H1 (cell line): ENCODE data around the gene PARP1.

ENCODE experiments used
- ASH2L ChIP-seq: fragments of 200-600, 300-600 bp; sonication (generic); IDR thresholded peaks from one replicate; pipeline ENCODE4 v1.7.1; 2017; ENCODE audit warnings: low read length
- ATF2 ChIP-seq: IDR thresholded peaks from 2 replicates; pipeline ENCODE4 v1.6.1; 2012; ENCODE audit warnings: low read length, inconsistent platforms
- CBX5 ChIP-seq: fragments of 300-800, 300-1000 bp; sonication (generic); IDR thresholded peaks from 2 replicates; pipeline ENCODE4 v1.7.1; 2016; ENCODE audit warnings: antibody characterized with exemption, low read length, low read depth
- CBX8 ChIP-seq: fragments of 300-800, 300-1000 bp; sonication (generic); IDR thresholded peaks from 2 replicates; pipeline ENCODE4 v1.7.1; 2016; ENCODE audit warnings: low read depth, low read length, borderline replicate concordance
- CTCF ChIP-seq, 3 experiments: IDR thresholded peaks; 1 replicate in 2 of 3; 2 replicates in 1 of 3; pipeline versions ENCODE4 v1.5.1 to v1.6.1; 2011; ENCODE audit warnings: low read length in 3 of 3, mild to moderate bottlenecking in 3 of 3, inconsistent platforms in 2 of 3, low read depth in 1 of 3, moderate library complexity in 1 of 3; ENCODE audit not compliant: insufficient read depth in 1 of 3; ENCODE audit errors: control extremely low read depth in 1 of 3
- EZH2 ChIP-seq: fragments of 200-600 bp; sonication (generic); IDR thresholded peaks from 2 replicates; pipeline ENCODE4 v1.7.1; 2012; ENCODE audit warnings: low read depth, mild to moderate bottlenecking, moderate library complexity, low read length, inconsistent platforms; ENCODE audit not compliant: severe bottlenecking
- FOSL1 ChIP-seq: IDR thresholded peaks from 2 replicates; pipeline ENCODE4 v1.6.1; 2011; ENCODE audit warnings: mild to moderate bottlenecking, low read depth, low read length, moderate library complexity; ENCODE audit not compliant: insufficient read depth
- GABPA ChIP-seq: IDR thresholded peaks from 2 replicates; pipeline ENCODE4 v1.6.1; 2011; ENCODE audit warnings: mild to moderate bottlenecking, low read length, moderate library complexity, borderline replicate concordance; ENCODE audit not compliant: insufficient read depth
- NANOG ChIP-seq: IDR thresholded peaks from 2 replicates; pipeline ENCODE4 v1.6.1; 2011; ENCODE audit warnings: low read length, low read depth, mild to moderate bottlenecking, inconsistent platforms; ENCODE audit not compliant: insufficient read depth, poor library complexity, severe bottlenecking
- TAF1 ChIP-seq: IDR thresholded peaks from 2 replicates; pipeline ENCODE4 v1.6.1; 2011; ENCODE audit warnings: mild to moderate bottlenecking, low read depth, low read length

DNA sequence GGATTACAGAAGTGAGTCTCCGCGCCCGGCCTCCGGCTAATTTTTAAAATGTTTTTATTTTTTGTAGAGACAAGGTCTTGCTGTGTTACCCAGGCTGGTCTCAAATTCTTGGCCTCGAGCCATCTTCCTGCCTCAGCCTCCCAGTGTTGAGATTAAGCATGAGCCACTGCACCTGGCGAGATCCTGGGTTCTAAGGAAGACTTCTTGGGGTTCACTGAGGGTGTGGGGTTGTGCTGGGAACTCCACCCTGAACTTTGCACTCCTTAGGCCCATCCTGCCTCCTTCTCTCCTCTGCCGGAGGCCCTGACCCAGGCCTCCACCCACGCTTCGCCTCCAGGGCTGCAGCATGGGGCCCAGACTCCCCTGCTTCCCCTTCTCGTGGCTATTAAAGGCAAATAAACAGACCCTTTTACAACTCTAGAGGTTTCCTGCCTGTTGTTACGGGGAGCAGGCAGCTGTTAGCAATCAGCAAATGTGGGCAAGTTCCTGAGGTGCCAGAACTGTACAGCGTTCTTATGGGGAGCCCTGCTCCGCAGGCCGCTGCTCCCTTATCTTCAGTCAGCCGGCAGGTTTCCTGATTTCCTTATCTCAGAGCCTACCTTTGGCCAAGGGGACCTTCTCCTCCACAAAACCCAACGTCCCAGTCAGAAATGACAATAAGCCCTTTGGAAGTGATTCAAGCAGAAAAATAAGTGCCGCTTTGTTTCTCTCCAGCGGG lies 57.9 kb downstream of the PARP1 start:
- TF ChIP-seq ASH2L (no peak), ATF2 (no peak), CTCF (IDR thresholded peaks at IDR 0.05; ENCODE audit: control extremely low read depth in 1 of 3, insufficient read depth in 1 of 3, low read depth in 1 of 3, low read length in 3 of 3) (no peak), CBX5 (no peak), GABPA (no peak), FOSL1 (no peak), CBX8 (no peak), NANOG (no peak), TAF1 (no peak), EZH2 (no peak)
